Neuronal stem cell (in vitro differentiated cells): ENCODE measurements around the gene ZNF493.

Experiments
- DNase-seq: peaks from one replicate; pipeline ENCODE4 v3.0.0-alpha.2; 2013; ENCODE audit warnings: low spot score
- H2AFZ ChIP-seq: one replicate; pipeline ENCODE4 v1.6.1; 2013; ENCODE audit warnings: mild to moderate bottlenecking, low read length, inconsistent platforms
- H2AK5ac ChIP-seq: 2 replicates; pipeline ENCODE4 v1.6.1; 2013; ENCODE audit warnings: low read depth, mild to moderate bottlenecking, inconsistent platforms, low read length, moderate library complexity, mixed read lengths
- H2BK120ac ChIP-seq: 2 replicates; pipeline ENCODE4 v1.6.1; 2013; ENCODE audit warnings: low read depth, mild to moderate bottlenecking, inconsistent platforms, low read length, moderate library complexity, mixed read lengths
- H2BK12ac ChIP-seq: one replicate; pipeline ENCODE4 v1.6.1; 2013; ENCODE audit warnings: low read length, inconsistent platforms
- H2BK15ac ChIP-seq: 2 replicates; pipeline ENCODE4 v1.6.1; 2013; ENCODE audit warnings: mild to moderate bottlenecking, low read length, inconsistent platforms, mixed read lengths
- H2BK5ac ChIP-seq: one replicate; pipeline ENCODE4 v1.6.1; 2013; ENCODE audit warnings: inconsistent platforms, mild to moderate bottlenecking, low read length, moderate library complexity
- H3K14ac ChIP-seq: one replicate; pipeline ENCODE4 v1.6.1; 2013; ENCODE audit warnings: low read length, inconsistent platforms
- H3K18ac ChIP-seq: 2 replicates; pipeline ENCODE4 v1.6.1; 2013; ENCODE audit warnings: low read length, inconsistent platforms
- H3K23ac ChIP-seq: 2 replicates; pipeline ENCODE4 v1.6.1; 2013; ENCODE audit warnings: low read depth, mild to moderate bottlenecking, mixed read lengths, low read length, inconsistent platforms; ENCODE audit not compliant: poor library complexity
- H3K27ac ChIP-seq: replicated peaks from 3 replicates; pipeline ENCODE4 v1.5.1; 2013; ENCODE audit warnings: low read length, inconsistent platforms
- H3K27me3 ChIP-seq, 3 experiments: 2 replicates each; pipeline ENCODE4 v1.6.1; 2013; ENCODE audit warnings: low read length in 3 of 3, mild to moderate bottlenecking in 2 of 3, inconsistent platforms in 1 of 3, low read depth in 1 of 3, mixed read lengths in 1 of 3, moderate library complexity in 1 of 3; ENCODE audit not compliant: control insufficient read depth in 3 of 3, insufficient read depth in 3 of 3
- H3K36me3 ChIP-seq, 2 donors: replicated peaks in 1 of 2; 2 replicates each; pipeline ENCODE4 v1.6.1; 2013; ENCODE audit warnings: low read length in 2 of 2; ENCODE audit not compliant: control insufficient read depth in 2 of 2, insufficient read depth in 2 of 2
- H3K4ac ChIP-seq: 2 replicates; pipeline ENCODE4 v1.6.1; 2013; ENCODE audit warnings: inconsistent platforms, mild to moderate bottlenecking, low read length, moderate library complexity
- H3K4me1 ChIP-seq, 2 donors: 1 replicate in 1 of 2; 2 replicates in 1 of 2; pipeline ENCODE4 v1.6.1; 2013; ENCODE audit warnings: low read length in 2 of 2, low read depth in 1 of 2; ENCODE audit not compliant: control insufficient read depth in 2 of 2, insufficient read depth in 1 of 2
- H3K4me2 ChIP-seq: one replicate; pipeline ENCODE4 v1.6.1; 2013; ENCODE audit warnings: mild to moderate bottlenecking, low read length, inconsistent platforms; ENCODE audit not compliant: insufficient read depth, poor library complexity, severe bottlenecking
- H3K4me3 ChIP-seq, 2 donors: 2 replicates each; pipeline ENCODE4 v1.5.1; 2013; ENCODE audit warnings: low read length in 2 of 2, mild to moderate bottlenecking in 2 of 2, inconsistent platforms in 1 of 2, moderate library complexity in 1 of 2
- H3K79me1 ChIP-seq: one replicate; pipeline ENCODE4 v1.6.1; 2013; ENCODE audit warnings: low read depth, mild to moderate bottlenecking, inconsistent platforms, low read length, moderate library complexity
- H3K9ac ChIP-seq: one replicate; pipeline ENCODE4 v1.6.1; 2013; ENCODE audit warnings: mild to moderate bottlenecking, low read depth, low read length, inconsistent platforms; ENCODE audit not compliant: poor library complexity
- H3K9me3 ChIP-seq, 2 donors: replicated peaks in 1 of 2; 2 replicates each; pipeline versions ENCODE3 to v1.6.1; 2013; ENCODE audit warnings: low read length in 2 of 2, mild to moderate bottlenecking in 2 of 2, inconsistent platforms in 1 of 2, low read depth in 1 of 2, mixed read lengths in 1 of 2, moderate library complexity in 1 of 2; ENCODE audit not compliant: control insufficient read depth in 2 of 2, insufficient read depth in 1 of 2
- H4K8ac ChIP-seq: one replicate; pipeline ENCODE4 v1.6.1; 2013; ENCODE audit warnings: low read depth, mild to moderate bottlenecking, inconsistent platforms, low read length, moderate library complexity
- H4K91ac ChIP-seq: one replicate; pipeline ENCODE4 v1.6.1; 2013; ENCODE audit warnings: low read length, low read depth, mild to moderate bottlenecking, inconsistent platforms; ENCODE audit not compliant: poor library complexity
- WGBS, 2 donors: extraction: QIAGEN DNeasy Blood & Tissue Kit; methylation state at CpG; one replicate each; pipeline ENCODE4 v1.1.7; 2013; ENCODE audit warnings: missing lambda C conversion rate in 2 of 2, mixed read lengths in 1 of 2; ENCODE audit not compliant: insufficient read length in 2 of 2, insufficient replicate concordance in 1 of 2; ENCODE audit errors: extremely low coverage in 2 of 2; 5-methylcytosine and 5-hydroxymethylcytosine counted together

Gene ZNF493

DNA sequence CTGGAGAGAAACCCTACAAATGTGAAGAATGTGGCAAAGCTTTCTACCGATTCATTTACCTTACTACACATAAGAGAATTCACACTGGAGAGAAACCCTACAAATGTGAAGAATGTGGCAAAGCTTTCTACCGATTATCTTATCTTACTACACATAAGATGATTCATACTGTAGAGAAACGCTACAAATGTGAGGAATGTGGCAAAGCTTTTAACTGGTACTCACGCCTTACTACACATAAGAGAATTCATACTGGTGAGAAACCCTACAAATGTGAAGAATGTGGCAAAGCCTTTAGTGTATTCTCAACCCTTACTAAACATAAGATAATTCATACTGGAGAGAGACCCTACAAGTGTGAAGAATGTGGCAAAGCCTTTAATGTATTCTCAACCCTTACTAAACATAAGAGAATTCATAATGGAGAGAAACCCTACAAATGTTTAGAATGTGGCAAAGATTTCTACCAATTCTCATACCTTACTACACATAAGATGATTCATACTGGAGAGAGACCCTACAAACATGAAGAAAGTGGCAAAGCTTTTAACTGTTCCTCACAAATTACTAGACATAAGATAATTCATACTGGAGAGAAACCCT is 12.9 kb upstream of the ZNF493 start:
- Histone ChIP-seq H2AK5ac (no peak overlapping the region), H2BK120ac (no peak overlapping the region), H3K27me3 (no peaks in the 10 kb centered on the region), H3K18ac (no peak overlapping the region), H3K27ac (no peak overlapping the region), H3K79me1 (no peaks in the 10 kb centered on the region), H3K9ac (no peak overlapping the region), H2BK15ac (no peak overlapping the region), H3K4me2 (no peak overlapping the region), H3K4me3 (no peak overlapping the region), H2BK12ac (no peak overlapping the region), H3K9me3 (peaks cover 16 to 88% of the 10 kb centered on the region in 2 donors), H4K8ac (no peak overlapping the region), H4K91ac (no peak overlapping the region), H3K4me1 (no peaks in the 10 kb centered on the region), H3K23ac (no peak overlapping the region), H2BK5ac (no peak overlapping the region), H3K36me3 (peaks cover 13 to 44% of the 10 kb centered on the region in 2 donors), H2AFZ (no peak overlapping the region), H3K4ac (no peak overlapping the region), H3K14ac (no peak overlapping the region)
- no CpG with 5 or more reads among the region's 4 CpGs for WGBS, 2 donors
- DNase-seq = no peak

DNA sequence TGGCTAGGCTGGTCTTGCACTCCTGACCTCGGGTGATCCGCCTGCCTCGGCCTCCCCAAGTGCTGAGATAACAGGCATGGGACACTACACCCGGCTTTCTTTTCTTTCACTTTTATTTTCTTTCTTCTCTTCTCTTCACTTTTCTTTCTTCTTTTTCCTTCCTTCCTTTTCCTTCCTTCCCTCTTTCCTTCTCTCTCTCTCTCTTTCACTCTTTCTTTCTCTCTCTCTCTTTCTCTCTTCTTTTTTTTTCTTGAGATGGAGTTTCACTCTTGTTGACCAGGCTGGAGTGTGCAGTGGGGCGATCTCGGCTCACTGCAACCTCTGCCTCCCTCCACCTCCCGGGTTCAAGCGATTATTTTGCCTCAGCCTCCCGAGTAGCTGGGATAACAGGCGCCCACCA is 812 bp upstream of the ZNF493 start:
- Histone ChIP-seq H3K14ac (no peak overlapping the region), H3K27ac (no peak overlapping the region)
- WGBS, 2 donors = no CpG with 5 or more reads among the region's 10 CpGs

DNA sequence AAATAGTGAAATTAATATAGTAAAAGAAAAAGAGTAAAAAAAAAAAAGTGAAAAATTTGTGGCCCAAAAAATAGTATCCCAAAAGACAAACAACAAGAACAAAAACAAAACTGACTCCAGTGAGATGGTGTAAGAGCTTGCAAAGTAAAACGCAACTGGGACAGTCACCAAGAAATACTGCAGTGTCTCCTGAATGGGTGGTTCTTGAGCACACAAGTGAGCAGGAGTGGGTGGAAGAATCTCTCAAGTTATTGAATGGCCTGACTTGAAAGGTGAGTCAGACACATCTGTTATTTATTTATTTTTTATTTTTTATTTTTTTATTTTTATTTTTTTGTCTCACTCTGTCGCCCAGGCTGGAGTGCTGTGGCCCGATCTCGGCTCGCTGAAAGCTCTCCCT is 1.9 kb downstream of the ZNF493 start:
- Histone ChIP-seq H3K36me3 (peaks cover 0 to 52% of the 10 kb centered on the region in 2 donors), H3K79me1 (no peaks in the 10 kb centered on the region), H3K27ac (no peak overlapping the region), H3K4me1 (no peaks in the 10 kb centered on the region), H2BK120ac (no peak overlapping the region), H3K9me3 (peaks cover 2 to 50% of the 10 kb centered on the region in 2 donors), H2AFZ (no peak overlapping the region), H2BK12ac (no peak overlapping the region), H4K8ac (no peak overlapping the region), H4K91ac (no peak overlapping the region), H3K27me3 (no peaks in the 10 kb centered on the region), H3K4me2 (no peak overlapping the region), H3K14ac (no peak overlapping the region), H3K23ac (no peak overlapping the region), H3K9ac (no peak overlapping the region), H2AK5ac (no peak overlapping the region), H2BK15ac (no peak overlapping the region), H2BK5ac (no peak overlapping the region), H3K4me3 (no peak overlapping the region), H3K18ac (no peak overlapping the region), H3K4ac (no peak overlapping the region)
- no peak for DNase-seq
- no CpG with 5 or more reads among the region's 5 CpGs for WGBS, 2 donors

More for the DNA sequence above, 812 bp upstream of the ZNF493 start:
- no peak overlapping the region for H3K4ac ChIP-seq
- H2AFZ ChIP-seq = peak overlapping the region; percentile 49
- H3K9me3 ChIP-seq = peaks cover 4 to 43% of the 10 kb centered on the region in 2 donors
- H3K79me1 ChIP-seq = no peaks in the 10 kb centered on the region
- H2BK120ac ChIP-seq = no peak overlapping the region
- no peak overlapping the region for H3K4me3 ChIP-seq
- H3K36me3 ChIP-seq = peaks cover 0 to 30% of the 10 kb centered on the region in 2 donors
- no peak overlapping the region for H2BK12ac ChIP-seq
- no peak for DNase-seq
- H3K18ac ChIP-seq = no peak overlapping the region
- H3K9ac ChIP-seq = no peak overlapping the region
- no peak overlapping the region for H4K8ac ChIP-seq
- no peaks in the 10 kb centered on the region for H3K4me1 ChIP-seq
- H2BK15ac ChIP-seq = no peak overlapping the region
- no peak overlapping the region for H4K91ac ChIP-seq
- H2BK5ac ChIP-seq = no peak overlapping the region
- no peak overlapping the region for H3K4me2 ChIP-seq
- no peak overlapping the region for H3K23ac ChIP-seq
- H3K27me3 ChIP-seq = no peaks in the 10 kb centered on the region
- no peak overlapping the region for H2AK5ac ChIP-seq

DNA sequence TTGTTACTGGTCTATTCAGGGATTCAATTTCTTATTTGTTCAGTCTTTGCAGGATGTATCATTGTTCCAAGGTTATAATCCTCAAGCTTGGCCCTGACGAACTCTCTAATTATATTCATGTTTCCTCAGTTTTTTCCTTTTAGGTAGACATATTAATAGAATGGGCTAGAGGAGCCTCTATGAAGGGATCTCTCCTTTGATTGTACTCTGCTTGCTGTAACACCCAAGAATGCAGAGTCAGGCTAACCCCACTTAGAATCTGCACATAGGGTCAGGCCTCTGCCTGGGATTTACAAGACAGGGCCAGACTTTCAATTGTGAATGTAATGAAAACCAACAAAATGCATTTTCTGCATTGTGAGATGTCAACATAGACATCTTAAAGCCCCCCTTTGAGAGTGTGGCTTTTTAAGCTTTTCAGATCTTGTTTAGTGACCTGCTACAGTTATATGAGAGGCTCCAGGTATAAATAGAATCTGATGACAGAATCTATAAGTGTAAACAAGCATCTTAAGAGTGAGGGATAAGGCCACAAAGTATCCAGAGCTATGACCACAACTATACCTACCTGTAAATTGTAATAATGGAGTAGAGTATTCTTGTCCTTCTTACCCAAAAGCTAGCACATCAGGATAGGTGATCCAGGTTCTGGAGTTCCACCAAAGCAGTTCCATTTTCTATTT is 5.5 kb downstream of the ZNF493 start:
- H3K36me3 ChIP-seq = peaks cover 0 to 88% of the 10 kb centered on the region in 2 donors
- no peak overlapping the region for H2BK15ac ChIP-seq
- no peak overlapping the region for H3K4ac ChIP-seq
- H3K9me3 ChIP-seq = peaks cover 0 to 80% of the 10 kb centered on the region in 2 donors
- no peak overlapping the region for H3K9ac ChIP-seq
- no peak overlapping the region for H3K27ac ChIP-seq
- H2BK120ac ChIP-seq = no peak overlapping the region
- H3K23ac ChIP-seq = no peak overlapping the region
- H3K4me1 ChIP-seq = no peaks in the 10 kb centered on the region
- WGBS, 2 donors = no CpG with 5 or more reads among the region's 1 CpG
- H3K18ac ChIP-seq = no peak overlapping the region
- no peak overlapping the region for H2AK5ac ChIP-seq
- H3K4me3 ChIP-seq = no peak overlapping the region
- no peak overlapping the region for H2AFZ ChIP-seq
- H3K14ac ChIP-seq = no peak overlapping the region
- DNase-seq = no peak
- H2BK12ac ChIP-seq = no peak overlapping the region
- no peak overlapping the region for H2BK5ac ChIP-seq
- H3K4me2 ChIP-seq = no peak overlapping the region
- no peaks in the 10 kb centered on the region for H3K27me3 ChIP-seq
- no peak overlapping the region for H4K91ac ChIP-seq
- H4K8ac ChIP-seq = no peak overlapping the region
- H3K79me1 ChIP-seq = no peaks in the 10 kb centered on the region
